GM19023 (cell line): ENCODE measurements around the gene NDUFV1.
"Not testable (repeated sequence)": the region's sequence is repeated elsewhere in the genome, so short reads cannot be mapped to it uniquely, and the experiment has no call there.

Experiments used
- ATAC-seq: cut with Tn5 transposase; IDR thresholded peaks from one replicate; pipeline ENCODE4 v1.9.1; 2021; ENCODE audit warnings: mild to moderate bottlenecking, moderate library complexity; ENCODE audit not compliant: unreplicated experiment

NDUFV1 gene

DNA sequence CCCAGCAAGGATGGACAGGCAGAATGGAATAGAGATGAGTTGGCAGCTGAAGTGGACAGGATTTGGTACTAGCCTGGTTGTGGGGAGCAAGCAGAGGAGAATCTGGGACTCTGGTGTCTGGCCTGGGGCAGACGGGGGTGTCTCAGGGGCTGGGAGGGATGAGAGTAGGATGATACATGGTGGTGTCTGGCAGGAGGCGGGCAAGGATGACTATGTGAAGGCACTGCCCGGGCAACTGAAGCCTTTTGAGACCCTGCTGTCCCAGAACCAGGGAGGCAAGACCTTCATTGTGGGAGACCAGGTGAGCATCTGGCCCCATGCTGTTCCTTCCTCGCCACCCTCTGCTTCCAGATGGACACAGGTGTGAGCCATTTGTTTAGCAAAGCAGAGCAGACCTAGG, 20.8 kb upstream of the NDUFV1 start:
- no peak for ATAC-seq

DNA sequence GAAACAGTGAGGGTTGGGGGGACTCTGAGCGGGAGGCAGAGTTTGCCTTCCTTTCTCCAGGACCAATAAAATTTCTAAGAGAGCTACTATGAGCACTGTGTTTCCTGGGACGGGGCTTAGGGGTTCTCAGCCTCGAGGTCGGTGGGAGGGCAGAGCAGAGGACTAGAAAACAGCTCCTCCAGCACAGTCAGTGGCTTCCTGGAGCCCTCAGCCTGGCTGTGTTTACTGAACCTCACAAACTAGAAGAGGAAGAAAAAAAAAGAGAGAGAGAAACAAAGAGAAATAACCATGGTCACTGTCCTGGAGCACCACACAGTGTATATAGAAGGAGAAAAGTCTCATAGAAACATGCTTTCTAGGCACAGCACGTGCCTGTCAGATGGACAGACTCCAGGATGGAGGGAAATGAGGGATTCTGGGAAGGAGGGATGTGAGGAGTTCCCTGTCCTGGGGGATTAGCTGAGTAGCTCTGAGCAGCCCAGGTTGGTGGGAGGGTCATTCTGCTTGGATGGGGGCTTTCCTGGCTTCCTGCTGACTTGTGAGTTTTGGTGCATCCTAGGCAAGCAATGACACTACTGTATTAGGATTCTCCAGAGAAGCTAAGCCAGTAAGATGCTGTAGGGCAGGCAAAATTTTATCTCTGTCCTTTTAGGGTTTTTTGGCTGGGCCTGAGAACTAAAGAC, 20.0 kb upstream of the NDUFV1 start:
- no peak for ATAC-seq

DNA sequence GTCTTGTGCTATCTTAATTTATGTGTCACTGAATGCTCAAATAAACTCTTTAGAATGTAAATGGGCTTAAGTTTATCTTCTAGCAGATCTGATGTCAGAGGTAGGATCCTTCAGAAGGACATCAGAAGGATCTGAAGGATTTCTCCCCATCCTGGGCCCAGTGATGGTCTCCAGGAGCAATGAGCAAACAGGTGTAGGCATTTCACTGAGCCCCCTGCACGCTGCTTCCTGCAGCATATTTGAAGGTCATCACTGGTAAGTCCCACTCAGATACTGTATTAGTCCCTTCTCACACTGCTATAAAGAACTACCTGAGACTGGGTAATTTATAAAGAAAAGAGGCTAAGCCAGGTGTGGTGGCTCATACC, 18.6 kb upstream of the NDUFV1 start:
- ATAC-seq = no peak

GRCh38 chr11:67588899-67589415, 17.8 kb upstream of the NDUFV1 start:
- not testable (repeated sequence) for ATAC-seq

GRCh38 chr11:67592880-67593564, 13.7 kb upstream of the NDUFV1 start:
- no peak for ATAC-seq

GRCh38 chr11:67593565-67593905, 13.2 kb upstream of the NDUFV1 start:
- no peak for ATAC-seq

DNA sequence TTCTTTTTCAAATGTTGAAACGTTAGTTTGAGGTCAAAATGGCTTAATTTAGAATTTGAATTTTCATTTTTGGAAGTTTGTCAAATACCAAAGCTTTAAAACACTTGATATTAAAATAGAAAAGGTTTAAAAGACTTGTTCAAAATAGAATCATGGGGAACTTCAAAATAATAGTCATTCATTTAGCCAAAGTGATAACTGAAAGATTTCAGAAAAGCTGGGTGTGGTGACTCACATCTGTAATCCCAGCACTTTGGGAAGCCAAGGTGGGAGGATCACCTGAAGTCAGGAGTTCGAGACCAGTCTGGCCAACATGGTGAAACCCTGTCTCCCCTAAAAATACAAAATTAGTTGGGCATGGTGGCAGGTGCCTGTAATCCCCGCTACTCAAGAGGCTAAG, 12.3 kb upstream of the NDUFV1 start:
- ATAC-seq = no peak

DNA sequence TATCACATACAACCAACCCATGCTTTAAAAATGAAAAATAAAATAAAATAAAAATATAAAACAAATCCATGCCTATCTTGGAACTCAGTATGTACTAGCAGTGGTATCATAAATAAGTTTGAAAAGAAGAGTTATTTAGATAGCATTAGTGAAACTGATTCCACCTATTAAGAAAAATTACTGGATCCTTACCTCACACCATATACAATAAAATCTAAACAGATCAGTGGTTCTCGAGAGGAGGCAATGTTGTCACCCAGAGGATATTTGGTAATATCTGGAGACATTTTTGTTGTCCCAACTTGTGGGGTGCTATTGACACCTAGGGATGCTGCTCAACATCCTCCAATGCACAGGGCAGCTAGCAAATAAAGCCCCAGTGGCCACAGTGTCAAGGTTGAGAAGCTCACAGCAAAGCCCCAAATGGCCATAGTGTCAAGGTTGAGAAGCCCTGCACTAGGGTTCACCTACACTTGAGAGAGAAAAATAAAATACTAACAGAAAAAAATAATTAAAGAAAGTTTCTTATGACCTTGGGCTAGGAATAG, 9.9 kb upstream of the NDUFV1 start:
- ATAC-seq = no peak

DNA sequence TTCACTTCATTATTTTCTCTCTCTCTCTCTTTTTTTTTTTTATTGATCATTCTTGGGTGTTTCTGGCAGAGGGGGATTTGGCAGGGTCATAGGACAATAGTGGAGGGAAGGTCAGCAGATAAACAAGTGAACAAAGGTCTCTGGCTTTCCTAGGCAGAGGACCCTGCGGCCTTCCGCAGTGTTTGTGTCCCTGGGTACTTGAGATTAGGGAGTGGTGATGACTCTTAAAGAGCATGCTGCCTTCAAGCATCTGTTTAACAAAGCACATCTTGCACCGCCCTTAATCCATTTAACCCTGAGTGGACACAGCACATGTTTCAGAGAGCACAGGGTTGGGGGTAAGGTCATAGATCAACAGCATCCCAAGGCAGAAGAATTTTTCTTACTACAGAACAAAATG, 9.3 kb upstream of the NDUFV1 start:
- ATAC-seq = not testable (repeated sequence)

GRCh38 chr11:67597963-67598362, 8.8 kb upstream of the NDUFV1 start:
- ATAC-seq = not testable (repeated sequence)

DNA sequence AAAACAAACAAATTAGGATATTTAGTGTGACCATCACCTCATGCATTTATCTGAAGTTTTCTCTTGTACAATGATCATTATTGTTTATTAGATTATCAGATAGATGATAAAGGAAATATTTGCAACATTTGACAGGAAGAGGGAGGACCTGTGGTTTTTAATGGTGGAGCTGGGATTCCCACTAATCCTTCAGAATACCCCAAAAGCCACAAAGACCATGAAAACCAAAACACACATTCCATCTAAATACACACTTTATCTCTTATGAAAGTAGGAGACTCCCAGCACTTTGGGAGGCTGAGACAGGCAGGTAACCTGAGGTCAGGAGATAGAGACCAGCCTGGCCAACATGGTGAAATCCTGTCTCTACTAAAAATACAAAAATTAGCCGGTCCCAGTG, 7.6 kb upstream of the NDUFV1 start:
- no peak for ATAC-seq

- ATAC-seq = no peak
Observed at GRCh38 chr11:67600324-67601029, 6.3 kb upstream of the NDUFV1 start.

GRCh38 chr11:67601098-67601497, 5.6 kb upstream of the NDUFV1 start:
- no peak for ATAC-seq

- ATAC-seq = not testable (repeated sequence)
Observed at GRCh38 chr11:67604119-67604518, 2.6 kb upstream of the NDUFV1 start.

- no peak for ATAC-seq
Observed at GRCh38 chr11:67604815-67605214, 1.9 kb upstream of the NDUFV1 start.

GRCh38 chr11:67605231-67606011, 1.3 kb upstream of the NDUFV1 start:
- no peak for ATAC-seq

- ATAC-seq = no peak
Observed at GRCh38 chr11:67606093-67606491, 644 bp upstream of the NDUFV1 start.

DNA sequence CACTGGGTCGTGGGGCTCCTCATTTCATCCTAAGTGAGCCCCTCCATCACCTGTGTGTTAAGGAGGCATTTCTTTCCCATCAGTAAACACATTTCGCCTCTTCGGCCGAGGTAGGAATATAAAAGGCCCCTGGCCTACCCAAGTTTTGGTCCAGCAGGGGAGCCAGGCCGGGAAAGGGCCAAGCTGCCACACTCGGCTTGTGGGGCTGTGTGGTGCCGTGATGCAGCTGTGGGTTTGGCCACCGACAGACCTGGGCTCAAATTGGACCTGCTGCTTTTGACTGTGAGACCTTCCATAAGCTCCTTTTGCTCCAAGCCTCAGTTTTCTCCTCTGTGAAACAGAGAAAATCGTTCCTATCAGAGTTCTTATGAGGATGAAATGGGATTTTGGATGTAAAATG, 771 bp downstream of the NDUFV1 start:
- ATAC-seq = no peak

DNA sequence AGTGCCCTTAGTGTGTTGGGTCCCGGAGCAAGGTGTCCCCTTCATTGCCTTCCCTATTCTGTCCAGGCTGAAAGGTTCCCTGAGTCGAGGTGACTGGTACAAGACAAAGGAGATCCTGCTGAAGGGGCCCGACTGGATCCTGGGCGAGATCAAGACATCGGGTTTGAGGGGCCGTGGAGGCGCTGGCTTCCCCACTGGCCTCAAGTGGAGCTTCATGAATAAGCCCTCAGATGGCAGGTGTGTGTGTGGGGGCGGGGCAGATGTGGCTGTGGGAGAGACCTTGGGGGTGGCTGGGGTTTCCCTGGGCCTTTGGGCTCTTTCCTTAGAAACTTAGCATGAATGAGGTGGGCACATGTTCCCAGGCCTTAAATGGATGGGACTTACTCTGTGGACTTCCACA, 1.8 kb downstream of the NDUFV1 start:
- no peak for ATAC-seq

- no peak for ATAC-seq
Observed at GRCh38 chr11:67609316-67609715, 2.6 kb downstream of the NDUFV1 start.

DNA sequence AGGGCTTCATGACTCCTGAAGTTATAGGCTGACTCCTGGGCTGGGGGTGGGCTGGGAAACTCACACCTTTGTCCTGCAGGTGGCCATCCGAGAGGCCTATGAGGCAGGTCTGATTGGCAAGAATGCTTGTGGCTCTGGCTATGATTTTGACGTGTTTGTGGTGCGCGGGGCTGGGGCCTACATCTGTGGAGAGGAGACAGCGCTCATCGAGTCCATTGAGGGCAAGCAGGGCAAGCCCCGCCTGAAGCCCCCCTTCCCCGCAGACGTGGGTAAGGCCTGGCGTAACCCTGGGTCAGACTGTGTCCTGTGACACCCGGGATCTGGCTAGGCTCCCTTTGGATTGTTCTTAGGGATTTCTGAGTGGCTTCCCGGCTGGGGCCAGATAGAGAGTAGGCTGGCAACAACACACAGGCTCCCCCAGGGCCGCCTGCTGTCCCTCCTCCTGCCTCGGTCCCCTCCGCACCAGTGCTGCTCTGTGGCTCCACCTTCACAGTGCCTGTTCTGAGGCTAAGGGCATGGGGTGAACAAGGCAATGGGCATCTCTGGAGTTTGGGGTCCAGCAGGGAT, 3.6 kb downstream of the NDUFV1 start:
- ATAC-seq = no peak
